Mesothelial cell of epicardium (in vitro differentiated cells): ENCODE data around the gene BARX2. TPM values are rescaled to one million over a fixed set of nuclear protein-coding genes. Genes with fewer than 3 reads are reported as not detected.
"Not testable (repeated sequence)": the region's sequence is repeated elsewhere in the genome, so short reads cannot be mapped to it uniquely, and the experiment has no call there.

Source experiments
- DNase-seq, 2 experiments: peaks; one replicate each; pipeline ENCODE4 v3.0.0; 2021; ENCODE audit warnings: low spot score in 2 of 2; ENCODE audit not compliant: unreplicated experiment in 2 of 2
- H3K27ac Mint-ChIP-seq: 2 replicates; pipeline ENCODE4 v1.8.0; 2021; ENCODE audit warnings: mixed read lengths
- H3K27me3 Mint-ChIP-seq: 2 replicates; pipeline ENCODE4 v1.8.0; 2021; ENCODE audit warnings: low read depth, mixed read lengths
- H3K36me3 Mint-ChIP-seq: 2 replicates; pipeline ENCODE4 v1.8.0; 2021; ENCODE audit warnings: mixed read lengths
- H3K4me1 Mint-ChIP-seq: 2 replicates; pipeline ENCODE4 v1.8.0; 2021; ENCODE audit warnings: mixed read lengths
- H3K4me3 Mint-ChIP-seq: 2 replicates; pipeline ENCODE4 v1.8.0; 2021; ENCODE audit warnings: mild to moderate bottlenecking, moderate library complexity, mixed read lengths
- H3K9me3 Mint-ChIP-seq: 2 replicates; pipeline ENCODE4 v1.8.0; 2021; ENCODE audit warnings: mixed read lengths
- total RNA-seq: library from RNA; stranded (reverse); gene quantifications from 3 replicates; pipeline ENCODE4 v1.2.1, GENCODE V29; 2021
- TF ChIP-seq, protein P1 (sequence below): fragments of 200-600 bp; sonication (generic); IDR thresholded peaks from one replicate; pipeline ENCODE4 v1.5.0; 2021; ENCODE audit warnings: antibody characterized with exemption; ENCODE audit not compliant: unreplicated experiment

The BARX2 gene
- total RNA-seq, 1 donor from 2014 or later: 69.9 TPM

- H3K4me1 Mint-ChIP-seq: peaks cover 10% of the 10 kb centered on the region
- DNase-seq: no peak
- H3K4me3 Mint-ChIP-seq: no peak overlapping the region
- TF ChIP-seq, protein P1, sequence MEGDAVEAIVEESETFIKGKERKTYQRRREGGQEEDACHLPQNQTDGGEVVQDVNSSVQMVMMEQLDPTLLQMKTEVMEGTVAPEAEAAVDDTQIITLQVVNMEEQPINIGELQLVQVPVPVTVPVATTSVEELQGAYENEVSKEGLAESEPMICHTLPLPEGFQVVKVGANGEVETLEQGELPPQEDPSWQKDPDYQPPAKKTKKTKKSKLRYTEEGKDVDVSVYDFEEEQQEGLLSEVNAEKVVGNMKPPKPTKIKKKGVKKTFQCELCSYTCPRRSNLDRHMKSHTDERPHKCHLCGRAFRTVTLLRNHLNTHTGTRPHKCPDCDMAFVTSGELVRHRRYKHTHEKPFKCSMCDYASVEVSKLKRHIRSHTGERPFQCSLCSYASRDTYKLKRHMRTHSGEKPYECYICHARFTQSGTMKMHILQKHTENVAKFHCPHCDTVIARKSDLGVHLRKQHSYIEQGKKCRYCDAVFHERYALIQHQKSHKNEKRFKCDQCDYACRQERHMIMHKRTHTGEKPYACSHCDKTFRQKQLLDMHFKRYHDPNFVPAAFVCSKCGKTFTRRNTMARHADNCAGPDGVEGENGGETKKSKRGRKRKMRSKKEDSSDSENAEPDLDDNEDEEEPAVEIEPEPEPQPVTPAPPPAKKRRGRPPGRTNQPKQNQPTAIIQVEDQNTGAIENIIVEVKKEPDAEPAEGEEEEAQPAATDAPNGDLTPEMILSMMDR: peak; percentile 49
- H3K36me3 Mint-ChIP-seq: no peaks in the 10 kb centered on the region
- H3K27me3 Mint-ChIP-seq: no peaks in the 10 kb centered on the region
- no peak overlapping the region for H3K27ac Mint-ChIP-seq
- no peaks in the 10 kb centered on the region for H3K9me3 Mint-ChIP-seq
Observed at GRCh38 chr11:129333873-129334272, 41.8 kb upstream of the BARX2 start.

GRCh38 chr11:129344301-129344940 is 31.2 kb upstream of the BARX2 start:
- H3K27ac Mint-ChIP-seq, DNase-seq, H3K27me3 Mint-ChIP-seq, H3K4me3 Mint-ChIP-seq, H3K36me3 Mint-ChIP-seq, H3K4me1 Mint-ChIP-seq: not testable (repeated sequence)
- peaks cover 18% of the 10 kb centered on the region for H3K9me3 Mint-ChIP-seq

DNA sequence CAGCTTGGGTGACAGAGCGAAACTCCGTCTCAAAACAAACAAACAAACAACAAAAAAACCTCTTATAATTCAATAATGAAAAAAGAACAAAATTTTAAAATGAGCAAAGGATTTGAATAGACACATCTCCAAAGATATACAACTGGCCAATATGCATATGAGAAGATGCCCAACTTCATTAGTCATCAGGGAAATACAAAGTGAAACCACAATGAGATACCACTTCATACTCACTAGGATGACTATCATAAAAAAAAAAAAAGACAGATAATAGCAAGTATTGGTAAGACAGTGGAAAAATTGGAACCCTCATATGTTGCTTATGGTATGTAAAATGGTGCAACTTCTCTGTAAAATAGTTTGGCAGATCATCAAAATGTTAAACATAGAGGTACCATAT is 28.7 kb upstream of the BARX2 start:
- Mint-ChIP-seq H3K9me3 (peaks cover 18% of the 10 kb centered on the region), H3K27me3 (no peaks in the 10 kb centered on the region), H3K36me3 (no peaks in the 10 kb centered on the region), H3K4me1 (no peaks in the 10 kb centered on the region), H3K4me3 (no peak overlapping the region), H3K27ac (no peak overlapping the region)
- DNase-seq: no peak
- TF ChIP-seq, protein P1: no peak

GRCh38 chr11:129348813-129349212 is 26.8 kb upstream of the BARX2 start:
- Mint-ChIP-seq H3K36me3 (no peaks in the 10 kb centered on the region), H3K4me3 (no peak overlapping the region), H3K27ac (no peak overlapping the region), H3K9me3 (peaks cover 18% of the 10 kb centered on the region), H3K27me3 (no peaks in the 10 kb centered on the region), H3K4me1 (no peaks in the 10 kb centered on the region)
- no peak for DNase-seq
- TF ChIP-seq, protein P1: no peak

GRCh38 chr11:129352676-129353075 is 23.0 kb upstream of the BARX2 start:
- TF ChIP-seq, protein P1: no peak
- Mint-ChIP-seq H3K4me1 (no peaks in the 10 kb centered on the region), H3K9me3 (peaks cover 1% of the 10 kb centered on the region), H3K4me3 (no peak overlapping the region), H3K27me3 (no peaks in the 10 kb centered on the region), H3K36me3 (no peaks in the 10 kb centered on the region), H3K27ac (no peak overlapping the region)
- DNase-seq: no peak

DNA sequence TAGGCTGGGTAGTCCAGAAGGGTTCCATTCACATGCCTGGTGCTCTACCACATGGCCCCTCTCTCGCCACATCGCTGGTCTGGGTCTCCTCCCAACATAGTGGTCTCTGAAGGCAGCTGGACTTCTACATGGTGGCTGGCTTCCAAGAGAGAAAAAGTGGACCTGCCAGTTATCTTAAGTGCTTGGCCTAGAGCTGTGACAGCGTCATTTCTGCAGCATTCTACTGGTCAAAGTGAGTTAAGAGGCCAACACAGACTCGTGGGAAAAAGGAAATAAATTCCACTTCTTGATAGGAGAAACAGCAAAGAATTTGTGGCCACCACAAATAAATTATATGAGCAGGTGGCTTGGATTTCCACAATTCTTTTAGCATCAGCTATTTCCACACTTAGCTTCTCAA is 21.0 kb upstream of the BARX2 start:
- Mint-ChIP-seq H3K27ac (no peak overlapping the region), H3K4me3 (no peak overlapping the region), H3K4me1 (no peaks in the 10 kb centered on the region), H3K9me3 (peaks cover 9% of the 10 kb centered on the region), H3K36me3 (peaks cover 3% of the 10 kb centered on the region), H3K27me3 (no peaks in the 10 kb centered on the region)
- DNase-seq: no peak
- TF ChIP-seq, protein P1: no peak
